ENCODE results near the gene DDX51.
"Not testable (repeated sequence)": the region's sequence is repeated elsewhere in the genome, so short reads cannot be mapped to it uniquely, and the experiment has no call there.

The DDX51 gene

DNA sequence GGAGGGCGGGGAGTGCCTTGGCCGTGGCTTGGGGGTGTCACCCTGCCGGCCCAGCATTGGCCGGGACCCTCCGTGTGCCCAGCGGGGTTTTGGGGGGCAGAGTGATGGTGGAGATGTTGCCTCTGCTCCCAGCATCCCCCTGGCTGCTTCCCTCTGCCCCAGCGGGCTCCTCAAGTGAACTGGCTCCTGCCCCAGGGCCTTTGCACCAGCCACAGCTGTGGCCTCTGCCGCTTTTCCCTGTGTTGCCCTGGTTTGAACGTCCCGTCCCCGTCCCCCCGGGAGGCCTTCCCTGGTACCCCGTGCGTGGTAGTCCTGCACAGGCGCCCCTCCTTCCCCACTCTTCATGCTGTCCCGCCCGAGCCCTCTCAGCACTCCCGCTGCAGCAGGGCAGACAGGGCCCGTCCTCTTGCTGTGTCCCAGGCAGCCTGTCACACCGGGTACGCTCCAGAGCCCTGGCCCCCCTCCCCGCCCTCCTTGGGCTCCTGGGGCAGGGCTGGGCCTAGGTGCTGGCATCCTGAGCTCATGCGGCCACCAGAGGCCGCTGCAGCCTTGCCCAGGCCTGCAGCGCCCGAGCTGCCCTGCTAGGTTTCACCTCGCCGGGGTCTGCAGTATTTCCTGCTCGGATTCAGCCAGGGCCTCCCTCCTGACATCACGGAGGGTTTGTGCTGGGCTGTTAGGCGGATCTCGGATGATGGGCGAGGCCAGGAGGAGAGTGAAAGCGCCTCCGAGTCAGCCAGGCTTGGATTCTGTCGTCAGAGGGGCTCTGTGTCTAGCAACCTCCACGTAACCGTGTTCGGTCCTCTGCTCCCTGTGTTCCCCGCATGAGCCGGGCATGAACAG lies 9.6 kb upstream of the DDX51 start:
- DNase-seq = peak; percentile 82 to 90

- DNase-seq = no peak
Observed at GRCh38 chr12:132152953-132153352, 8.8 kb upstream of the DDX51 start.

DNA sequence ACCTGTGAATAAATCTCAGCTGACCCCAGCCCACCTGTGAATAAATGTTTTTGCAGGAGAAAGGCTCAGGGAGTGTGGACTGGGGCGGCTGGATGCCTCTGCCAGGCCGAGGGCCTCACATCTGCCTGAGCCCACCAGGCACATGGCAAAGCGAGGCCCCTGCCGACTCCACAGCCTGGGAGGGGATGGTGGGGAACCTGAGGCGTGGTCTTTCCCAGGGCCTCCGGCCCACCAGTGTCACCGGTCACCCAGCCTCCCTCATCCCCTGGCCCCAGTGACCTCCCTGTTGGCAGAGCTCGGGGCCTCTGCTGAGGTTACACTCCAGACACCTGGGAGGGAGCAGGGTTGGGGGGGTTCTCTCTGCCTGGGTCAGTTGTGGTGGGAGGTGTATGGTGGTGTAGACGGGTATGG lies 8.3 kb upstream of the DDX51 start:
- DNase-seq = no peak

- no peak for DNase-seq
Observed at GRCh38 chr12:132151766-132152410, 7.8 kb upstream of the DDX51 start.

- no peak for DNase-seq
Observed at GRCh38 chr12:132151145-132151765, 7.1 kb upstream of the DDX51 start.

GRCh38 chr12:132150780-132151144 lies 6.6 kb upstream of the DDX51 start:
- DNase-seq = no peak

DNA sequence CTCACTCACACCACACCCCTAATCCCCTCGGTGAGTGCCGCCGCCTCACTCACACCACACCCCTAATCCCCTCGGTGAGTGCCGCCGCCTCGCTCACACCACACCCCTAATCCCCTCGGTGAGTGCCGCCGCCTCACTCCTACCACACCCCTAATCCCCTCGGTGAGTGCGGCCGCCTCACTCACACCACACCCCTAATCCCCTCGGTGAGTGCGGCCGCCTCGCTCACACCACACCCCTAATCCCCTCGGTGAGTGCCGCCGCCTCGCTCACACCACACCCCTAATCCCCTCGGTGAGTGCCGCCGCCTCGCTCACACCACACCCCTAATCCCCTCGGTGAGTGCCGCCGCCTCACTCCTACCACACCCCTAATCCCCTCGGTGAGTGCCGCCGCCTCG lies 5.4 kb upstream of the DDX51 start:
- not testable (repeated sequence) for DNase-seq

DNA sequence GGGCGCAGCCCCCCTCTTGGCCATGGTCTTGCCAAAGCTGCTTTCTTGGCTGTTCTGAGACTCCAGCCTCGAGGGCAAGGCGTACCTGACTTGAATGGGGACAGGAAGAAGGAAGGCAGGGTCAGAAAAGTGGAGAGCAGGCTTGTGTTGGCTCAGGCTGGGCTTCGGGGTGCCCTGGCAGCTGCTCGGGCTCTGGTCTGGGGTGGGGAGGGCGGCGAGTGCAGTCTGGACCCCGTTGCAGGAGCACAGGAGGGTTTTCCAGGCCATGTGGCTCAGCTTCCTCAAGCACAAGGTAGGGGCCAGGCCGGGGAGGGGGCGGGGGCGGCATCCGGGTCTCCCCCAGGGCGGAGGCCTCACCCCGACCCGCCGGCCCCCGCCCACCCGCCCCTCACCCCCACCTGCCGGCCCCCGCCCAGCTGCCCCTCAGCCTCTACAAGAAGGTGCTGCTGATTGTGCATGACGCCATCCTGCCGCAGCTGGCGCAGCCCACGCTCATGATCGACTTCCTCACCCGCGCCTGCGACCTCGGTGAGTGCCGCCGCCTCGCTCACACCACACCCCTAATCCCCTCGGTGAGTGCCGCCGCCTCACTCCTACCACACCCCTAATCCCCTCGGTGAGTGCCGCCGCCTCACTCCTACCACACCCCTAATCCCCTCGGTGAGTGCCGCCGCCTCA lies 4.4 kb upstream of the DDX51 start:
- DNase-seq = no peak

DNA sequence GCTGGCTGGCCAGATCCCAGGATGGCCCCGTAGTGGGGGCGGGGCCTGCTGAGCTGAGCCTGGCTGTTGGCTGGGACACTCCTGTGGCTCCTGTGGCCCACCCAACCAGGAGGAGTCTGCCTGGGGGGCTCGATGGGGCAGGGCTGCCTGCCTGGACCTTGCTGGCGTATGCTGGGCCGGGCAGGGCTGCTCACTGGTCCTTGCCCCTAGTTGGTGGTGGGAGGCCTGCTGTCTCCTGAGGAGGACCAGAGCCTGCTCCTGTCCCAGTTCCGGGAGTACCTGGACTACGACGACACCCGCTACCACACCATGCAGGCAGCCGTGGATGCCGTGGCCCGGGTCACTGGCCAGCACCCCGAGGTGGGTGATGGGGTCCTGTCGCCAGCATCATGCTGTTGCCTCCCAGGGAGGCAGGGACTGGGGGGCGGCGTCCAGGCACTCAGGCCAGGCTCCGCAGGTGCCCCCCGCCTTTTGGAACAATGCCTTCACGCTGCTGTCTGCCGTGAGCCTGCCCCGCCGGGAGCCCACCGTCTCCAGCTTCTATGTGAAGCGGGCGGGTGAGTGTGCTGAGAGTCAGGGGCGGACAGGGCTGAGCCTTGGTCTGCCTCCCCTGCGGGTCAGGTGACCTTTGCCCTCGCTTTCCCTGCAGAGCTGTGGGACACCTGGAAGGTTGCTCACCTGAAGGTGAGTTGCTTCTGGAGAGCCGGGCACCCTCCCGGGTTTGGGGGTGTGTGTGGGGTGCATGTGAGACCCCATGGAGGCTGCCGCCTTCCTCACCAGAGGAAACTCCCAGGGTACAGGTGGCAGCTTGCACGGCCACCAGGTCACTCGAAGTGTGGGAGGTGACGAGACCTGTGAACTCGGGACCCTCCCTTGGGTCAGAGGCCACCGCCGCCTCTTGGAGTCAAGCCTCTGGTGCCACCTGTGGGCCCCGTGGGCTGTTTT lies 3.6 kb upstream of the DDX51 start:
- DNase-seq = no peak

GRCh38 chr12:132146772-132147422 lies 2.8 kb upstream of the DDX51 start:
- no peak for DNase-seq

- DNase-seq = no peak
Observed at GRCh38 chr12:132146098-132146497, 2.0 kb upstream of the DDX51 start.

DNA sequence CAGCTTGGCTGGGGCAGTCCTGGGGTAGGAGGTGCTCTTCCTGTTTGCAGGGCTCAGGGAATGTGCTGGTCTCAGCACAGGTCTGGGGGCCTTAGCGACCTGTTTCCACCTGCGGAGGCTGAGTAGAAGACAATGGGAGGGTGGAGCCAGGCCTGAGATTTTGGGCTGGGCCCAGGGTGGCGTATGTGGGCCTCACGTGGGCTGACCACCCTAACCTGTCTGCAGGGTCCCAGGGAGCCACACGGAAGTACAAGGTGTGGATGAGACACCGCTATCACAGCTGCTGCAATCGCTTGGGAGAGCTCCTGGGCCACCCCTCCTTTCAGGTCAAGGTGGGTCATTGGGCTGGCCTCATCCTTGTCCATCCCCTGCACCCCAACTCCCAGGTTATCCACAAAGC lies 1.2 kb upstream of the DDX51 start:
- DNase-seq = no peak

DNA sequence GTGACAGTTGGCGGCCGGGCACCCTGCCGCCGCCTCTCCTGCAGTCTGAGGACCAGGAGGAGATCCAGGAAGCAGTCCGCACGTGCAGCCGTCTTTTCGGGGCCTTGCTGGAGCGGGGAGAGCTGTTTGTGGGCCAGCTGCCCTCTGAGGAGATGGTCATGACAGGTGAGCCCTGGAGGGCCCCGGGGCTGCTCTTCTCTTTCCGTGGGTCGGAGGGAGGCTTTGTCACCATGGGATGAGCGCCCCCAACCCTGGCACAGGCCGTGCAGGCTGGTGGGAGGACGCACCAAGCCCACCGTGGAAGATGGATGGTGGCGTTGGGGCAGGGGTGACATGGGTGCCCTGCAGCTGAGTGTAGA lies 670 bp upstream of the DDX51 start:
- DNase-seq = no peak

DNA sequence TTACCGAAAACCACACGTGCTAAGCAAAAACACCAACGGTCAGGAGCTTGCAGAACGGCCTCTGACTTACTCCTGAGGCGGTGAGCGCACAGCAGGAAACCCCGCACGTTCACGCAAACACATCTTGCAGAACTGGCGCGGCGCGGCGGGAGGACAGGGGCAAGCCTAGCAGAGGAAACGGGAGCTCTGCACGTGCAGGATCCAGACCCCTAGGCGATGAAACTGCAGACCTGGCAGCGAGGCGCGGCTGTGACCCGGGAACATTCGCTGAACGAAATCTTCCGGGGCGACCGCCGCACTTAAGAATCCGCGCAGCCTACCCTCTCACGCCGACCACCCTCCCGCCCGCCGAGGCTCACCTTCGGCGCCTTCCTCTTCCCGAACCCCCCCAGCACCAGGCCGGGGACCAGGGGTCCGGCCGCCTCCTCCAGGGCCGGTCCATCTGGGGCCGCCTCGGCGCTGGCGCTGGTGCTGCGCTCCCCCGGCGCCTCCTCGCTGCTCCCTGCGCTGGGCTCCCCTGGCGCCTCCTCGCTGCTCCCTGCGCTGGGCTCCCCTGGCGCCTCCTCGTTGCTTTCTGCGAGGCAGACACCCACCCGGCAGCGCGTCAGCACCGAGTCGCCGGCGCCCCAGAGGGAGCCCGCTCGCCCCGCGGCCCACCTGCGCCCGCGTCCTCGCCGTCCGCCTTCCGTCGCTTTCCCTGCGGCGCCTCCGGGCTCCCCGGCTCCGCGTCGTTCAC lies 615 bp downstream of the DDX51 start:
- DNase-seq = no peak

- DNase-seq = no peak
Observed at GRCh38 chr12:132142679-132143335, 1.3 kb downstream of the DDX51 start.

- DNase-seq = no peak
Observed at GRCh38 chr12:132141976-132142678, 2.0 kb downstream of the DDX51 start.

- no peak for DNase-seq
Observed at GRCh38 chr12:132140918-132141841, 2.9 kb downstream of the DDX51 start.

GRCh38 chr12:132140501-132140900 lies 3.6 kb downstream of the DDX51 start:
- no peak for DNase-seq

- DNase-seq = no peak
Observed at GRCh38 chr12:132139912-132140311, 4.2 kb downstream of the DDX51 start.
